Measurements from ENCODE around the gene CDKN1C. TPM values are rescaled to one million over a fixed set of nuclear protein-coding genes. Genes with fewer than 3 reads are reported as not detected.

The CDKN1C gene
- total and polyA plus RNA-seq, 5 donors from 2014 or later: 1.1 to 4.1 (median 1.2) TPM

GRCh38 chr11:2914455-2915195, 29.1 kb upstream of the CDKN1C start:
- Mint-ChIP-seq H3K27me3 (no peaks in the 10 kb centered on the region), H3K27ac (peak overlapping the region in 1 of 3 donors; percentile 5), H3K36me3 (no peaks in the 10 kb centered on the region)

GRCh38 chr11:2913776-2914175, 28.2 kb upstream of the CDKN1C start:
- ATAC-seq (ENCODE audit: low read depth in 2 of 2): no peak
- H3K9me3 Mint-ChIP-seq: no peaks in the 10 kb centered on the region
- no peak overlapping the region for H3K4me3 Mint-ChIP-seq
- H3K36me3 ChIP-seq (ENCODE audit: control insufficient read depth, insufficient read depth, low read length): no peaks in the 10 kb centered on the region
- H3K4me1 Mint-ChIP-seq: peaks cover 0 to 17% (median 3%) of the 10 kb centered on the region in 4 donors
- no peak overlapping the region for H3K4me3 ChIP-seq (ENCODE audit: low read depth, low read length)
- H3K36me3 Mint-ChIP-seq: no peaks in the 10 kb centered on the region
- DNase-seq: no peak
- no peak overlapping the region for H3K27ac ChIP-seq (ENCODE audit: insufficient read depth, low read length, poor library complexity, severe bottlenecking)
- no peaks in the 10 kb centered on the region for H3K9me3 ChIP-seq (ENCODE audit: control insufficient read depth in 2 of 2, low read length in 2 of 2)
- H3K27ac Mint-ChIP-seq: no peak overlapping the region
- H3K27me3 Mint-ChIP-seq: no peaks in the 10 kb centered on the region
- peaks cover 5% of the 10 kb centered on the region for H3K4me1 ChIP-seq (ENCODE audit: control insufficient read depth, insufficient read depth, low read length, poor library complexity, severe bottlenecking)
- no peaks in the 10 kb centered on the region for H3K27me3 ChIP-seq (ENCODE audit: control insufficient read depth, insufficient read depth, low read length)

More at GRCh38 chr11:2914455-2915195, 29.1 kb upstream of the CDKN1C start:
- no peaks in the 10 kb centered on the region for H3K9me3 Mint-ChIP-seq
- Histone ChIP-seq H3K4me1 (ENCODE audit: control insufficient read depth, insufficient read depth, low read length, poor library complexity, severe bottlenecking) (peaks cover 5% of the 10 kb centered on the region), H3K27ac (ENCODE audit: insufficient read depth, low read length, poor library complexity, severe bottlenecking) (no peak overlapping the region), H3K27me3 (ENCODE audit: control insufficient read depth, insufficient read depth, low read length) (no peaks in the 10 kb centered on the region), H3K9me3 (ENCODE audit: control insufficient read depth in 2 of 2, low read length in 2 of 2) (no peaks in the 10 kb centered on the region), H3K36me3 (ENCODE audit: control insufficient read depth, insufficient read depth, low read length) (no peaks in the 10 kb centered on the region), H3K4me3 (ENCODE audit: low read depth, low read length) (no peak overlapping the region)
- H3K4me1 Mint-ChIP-seq: peaks cover 0 to 17% (median 3%) of the 10 kb centered on the region in 4 donors
- H3K4me3 Mint-ChIP-seq: peak overlapping the region in 1 of 4 donors; percentile 28
- DNase-seq: no peak
- no peak for ATAC-seq (ENCODE audit: low read depth in 2 of 2)

GRCh38 chr11:2913019-2913431, 27.4 kb upstream of the CDKN1C start:
- no peak overlapping the region for H3K27ac Mint-ChIP-seq
- H3K4me3 Mint-ChIP-seq: no peak overlapping the region
- no peak overlapping the region for H3K4me3 ChIP-seq (ENCODE audit: low read depth, low read length)
- peaks cover 5% of the 10 kb centered on the region for H3K4me1 ChIP-seq (ENCODE audit: control insufficient read depth, insufficient read depth, low read length, poor library complexity, severe bottlenecking)
- ATAC-seq (ENCODE audit: low read depth in 2 of 2) (no peak), DNase-seq (no peak)
- no peaks in the 10 kb centered on the region for H3K27me3 Mint-ChIP-seq
- no peaks in the 10 kb centered on the region for H3K9me3 ChIP-seq (ENCODE audit: control insufficient read depth in 2 of 2, low read length in 2 of 2)
- H3K9me3 Mint-ChIP-seq: no peaks in the 10 kb centered on the region
- H3K36me3 Mint-ChIP-seq: no peaks in the 10 kb centered on the region
- peaks cover 0 to 17% (median 3%) of the 10 kb centered on the region in 4 donors for H3K4me1 Mint-ChIP-seq
- no peaks in the 10 kb centered on the region for H3K36me3 ChIP-seq (ENCODE audit: control insufficient read depth, insufficient read depth, low read length)
- no peak overlapping the region for H3K27ac ChIP-seq (ENCODE audit: insufficient read depth, low read length, poor library complexity, severe bottlenecking)
- no peaks in the 10 kb centered on the region for H3K27me3 ChIP-seq (ENCODE audit: control insufficient read depth, insufficient read depth, low read length)

- H3K27me3 ChIP-seq (ENCODE audit: control insufficient read depth, insufficient read depth, low read length): no peaks in the 10 kb centered on the region
- no peak overlapping the region for H3K4me3 ChIP-seq (ENCODE audit: low read depth, low read length)
- no peaks in the 10 kb centered on the region for H3K9me3 Mint-ChIP-seq
- peaks cover 5% of the 10 kb centered on the region for H3K4me1 ChIP-seq (ENCODE audit: control insufficient read depth, insufficient read depth, low read length, poor library complexity, severe bottlenecking)
- DNase-seq (no peak), ATAC-seq (ENCODE audit: low read depth in 2 of 2) (no peak)
- no peak overlapping the region for H3K4me3 Mint-ChIP-seq
- H3K27ac ChIP-seq (ENCODE audit: insufficient read depth, low read length, poor library complexity, severe bottlenecking): no peak overlapping the region
- no peaks in the 10 kb centered on the region for H3K36me3 ChIP-seq (ENCODE audit: control insufficient read depth, insufficient read depth, low read length)
- H3K4me1 Mint-ChIP-seq: peaks cover 0 to 17% (median 3%) of the 10 kb centered on the region in 4 donors
- no peaks in the 10 kb centered on the region for H3K36me3 Mint-ChIP-seq
- H3K27ac Mint-ChIP-seq: no peak overlapping the region
- no peaks in the 10 kb centered on the region for H3K27me3 Mint-ChIP-seq
- no peaks in the 10 kb centered on the region for H3K9me3 ChIP-seq (ENCODE audit: control insufficient read depth in 2 of 2, low read length in 2 of 2)
These were observed 26.9 kb upstream of the CDKN1C start for GRCh38 chr11:2912498-2912897.

- Histone ChIP-seq H3K27ac (ENCODE audit: insufficient read depth, low read length, poor library complexity, severe bottlenecking) (no peak overlapping the region), H3K36me3 (ENCODE audit: control insufficient read depth, insufficient read depth, low read length) (no peaks in the 10 kb centered on the region), H3K27me3 (ENCODE audit: control insufficient read depth, insufficient read depth, low read length) (no peaks in the 10 kb centered on the region), H3K4me3 (ENCODE audit: low read depth, low read length) (no peak overlapping the region), H3K9me3 (ENCODE audit: control insufficient read depth in 2 of 2, low read length in 2 of 2) (no peaks in the 10 kb centered on the region), H3K4me1 (ENCODE audit: control insufficient read depth, insufficient read depth, low read length, poor library complexity, severe bottlenecking) (peaks cover 5% of the 10 kb centered on the region)
- Mint-ChIP-seq H3K27me3 (no peaks in the 10 kb centered on the region), H3K27ac (no peak overlapping the region), H3K9me3 (no peaks in the 10 kb centered on the region), H3K36me3 (no peaks in the 10 kb centered on the region), H3K4me3 (peak overlapping the region in 1 of 4 donors; percentile 17), H3K4me1 (peaks cover 0 to 17% (median 3%) of the 10 kb centered on the region in 4 donors)
- DNase-seq: no peak
- no peak for ATAC-seq (ENCODE audit: low read depth in 2 of 2)
These were observed 26.3 kb upstream of the CDKN1C start for GRCh38 chr11:2911785-2912391.

GRCh38 chr11:2911088-2911784, 25.7 kb upstream of the CDKN1C start:
- DNase-seq: no peak
- no peaks in the 10 kb centered on the region for H3K27me3 ChIP-seq (ENCODE audit: control insufficient read depth, insufficient read depth, low read length)
- peaks cover 5% of the 10 kb centered on the region for H3K4me1 ChIP-seq (ENCODE audit: control insufficient read depth, insufficient read depth, low read length, poor library complexity, severe bottlenecking)
- H3K36me3 ChIP-seq (ENCODE audit: control insufficient read depth, insufficient read depth, low read length): no peaks in the 10 kb centered on the region
- no peaks in the 10 kb centered on the region for H3K9me3 Mint-ChIP-seq
- H3K27me3 Mint-ChIP-seq: no peaks in the 10 kb centered on the region
- ATAC-seq (ENCODE audit: low read depth in 2 of 2): no peak
- peaks cover 4% of the 10 kb centered on the region for H3K36me3 Mint-ChIP-seq
- peak overlapping the region in 1 of 3 donors; percentile 53 for H3K27ac Mint-ChIP-seq
- no peak overlapping the region for H3K4me3 ChIP-seq (ENCODE audit: low read depth, low read length)
- no peak overlapping the region for H3K4me3 Mint-ChIP-seq
- peaks cover 0 to 17% (median 3%) of the 10 kb centered on the region in 4 donors for H3K4me1 Mint-ChIP-seq
- H3K27ac ChIP-seq (ENCODE audit: insufficient read depth, low read length, poor library complexity, severe bottlenecking): no peak overlapping the region
- H3K9me3 ChIP-seq (ENCODE audit: control insufficient read depth in 2 of 2, low read length in 2 of 2): no peaks in the 10 kb centered on the region

- Histone ChIP-seq H3K9me3 (ENCODE audit: control insufficient read depth in 2 of 2, low read length in 2 of 2) (no peaks in the 10 kb centered on the region), H3K36me3 (ENCODE audit: control insufficient read depth, insufficient read depth, low read length) (no peaks in the 10 kb centered on the region), H3K4me1 (ENCODE audit: control insufficient read depth, insufficient read depth, low read length, poor library complexity, severe bottlenecking) (peaks cover 5% of the 10 kb centered on the region), H3K27ac (ENCODE audit: insufficient read depth, low read length, poor library complexity, severe bottlenecking) (no peak overlapping the region), H3K27me3 (ENCODE audit: control insufficient read depth, insufficient read depth, low read length) (no peaks in the 10 kb centered on the region), H3K4me3 (ENCODE audit: low read depth, low read length) (no peak overlapping the region)
- Mint-ChIP-seq H3K36me3 (peaks cover 11% of the 10 kb centered on the region), H3K4me1 (peaks cover 0 to 22% (median 4%) of the 10 kb centered on the region in 4 donors), H3K4me3 (no peak overlapping the region), H3K27ac (no peak overlapping the region), H3K9me3 (peaks cover 0 to 4% (median 0%) of the 10 kb centered on the region in 7 donors), H3K27me3 (no peaks in the 10 kb centered on the region)
- DNase-seq (no peak), ATAC-seq (ENCODE audit: low read depth in 2 of 2) (no peak)
These were observed 24.9 kb upstream of the CDKN1C start for GRCh38 chr11:2910401-2910955.

Measured in CD4-positive, CD25-positive, alpha-beta regulatory T cell (primary cell).